WERI-Rb-1 (cell line): ENCODE measurements around the gene VAV2.
A peak's percentile ranks its signal among the peaks of the same experiment; 100 is the strongest.

Experiments used
- DNase-seq: peaks from one replicate; pipeline ENCODE4 v3.0.0-alpha.2; 2020
- H3K27ac ChIP-seq: fragments of 250-450 bp; sonication (Bioruptor Pico); 2 replicates; pipeline ENCODE4 v1.5.1; 2020; ENCODE audit warnings: mild to moderate bottlenecking, moderate library complexity
- H3K27me3 ChIP-seq: fragments of 250-450 bp; sonication (Bioruptor Pico); 2 replicates; pipeline ENCODE4 v1.5.1; 2021; ENCODE audit warnings: mild to moderate bottlenecking, low read depth, moderate library complexity; ENCODE audit not compliant: insufficient read depth, severe bottlenecking
- H3K36me3 ChIP-seq: fragments of 250-450 bp; sonication (Bioruptor Pico); 2 replicates; pipeline ENCODE4 v1.5.1; 2020; ENCODE audit warnings: mild to moderate bottlenecking, moderate library complexity
- H3K4me3 ChIP-seq: 2 replicates; pipeline ENCODE4 v1.5.1; 2011; ENCODE audit warnings: low read depth, mild to moderate bottlenecking, control low read depth, low read length
- H3K9me3 ChIP-seq: fragments of 250-450 bp; sonication (Bioruptor Pico); 2 replicates; pipeline ENCODE4 v1.5.1; 2021; ENCODE audit warnings: mild to moderate bottlenecking, moderate library complexity; ENCODE audit not compliant: severe bottlenecking
- CTCF ChIP-seq: IDR thresholded peaks from 2 replicates; pipeline ENCODE4 v1.5.1; 2011; ENCODE audit warnings: low read depth, mild to moderate bottlenecking, control low read depth, inconsistent platforms, low read length

The VAV2 gene

DNA sequence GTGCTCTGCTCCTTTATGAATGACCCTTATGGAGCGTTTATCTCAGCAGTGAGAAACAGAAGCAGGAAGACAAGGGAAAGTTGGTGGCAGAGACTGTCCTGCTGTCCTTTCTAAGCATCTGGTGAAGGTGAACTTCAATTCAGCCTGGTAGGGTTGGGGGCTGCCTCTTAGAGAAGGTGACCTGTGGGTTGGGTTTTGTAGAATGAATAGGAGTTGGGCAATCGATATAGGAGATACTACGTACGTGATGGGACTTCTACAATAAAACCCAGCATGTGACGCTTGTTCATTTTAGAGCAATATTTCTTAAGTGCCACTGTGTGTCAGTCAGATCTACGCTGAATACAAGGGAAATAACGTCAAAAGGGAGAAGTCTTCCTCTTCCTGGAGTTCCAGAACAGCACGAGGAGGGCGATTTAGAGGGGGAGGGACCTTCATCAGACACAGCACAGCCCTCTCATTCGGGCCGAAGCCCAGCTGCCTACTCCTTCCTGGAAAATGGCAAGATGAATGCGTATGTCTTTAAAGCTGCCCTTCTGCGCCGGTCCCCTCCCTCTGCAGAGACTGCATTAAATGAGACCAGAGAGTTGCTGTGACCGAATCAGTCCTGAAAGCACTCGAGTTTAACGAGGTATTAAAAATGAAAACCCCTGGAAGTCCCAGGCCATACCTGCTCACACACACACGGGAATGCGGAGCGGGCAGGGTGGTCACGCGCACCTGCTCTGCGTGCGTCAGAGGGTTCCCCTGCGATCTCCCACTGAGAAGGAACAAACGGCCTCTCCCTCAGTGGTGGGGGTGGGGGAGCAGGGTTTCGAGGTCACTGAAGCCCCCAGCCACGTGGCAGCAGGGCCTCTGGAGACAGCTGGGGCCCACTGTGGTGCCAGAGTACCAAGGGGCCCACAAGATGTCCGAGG lies 168.7 kb downstream of the VAV2 start:
- Histone ChIP-seq H3K27me3 (no peaks in the 10 kb centered on the region), H3K27ac (no peak overlapping the region), H3K9me3 (no peaks in the 10 kb centered on the region), H3K36me3 (peaks cover 16% of the 10 kb centered on the region), H3K4me3 (no peak overlapping the region)
- no peak for TF ChIP-seq CTCF
- DNase-seq: no peak

GRCh38 chr9:133822430-133823065 lies 169.6 kb downstream of the VAV2 start:
- no peak overlapping the region for H3K4me3 ChIP-seq
- H3K9me3 ChIP-seq: no peaks in the 10 kb centered on the region
- no peak for DNase-seq
- H3K36me3 ChIP-seq: peaks cover 16% of the 10 kb centered on the region
- H3K27me3 ChIP-seq: no peaks in the 10 kb centered on the region
- peak overlapping the region; percentile 77 for H3K27ac ChIP-seq
- TF ChIP-seq CTCF: no peak

DNA sequence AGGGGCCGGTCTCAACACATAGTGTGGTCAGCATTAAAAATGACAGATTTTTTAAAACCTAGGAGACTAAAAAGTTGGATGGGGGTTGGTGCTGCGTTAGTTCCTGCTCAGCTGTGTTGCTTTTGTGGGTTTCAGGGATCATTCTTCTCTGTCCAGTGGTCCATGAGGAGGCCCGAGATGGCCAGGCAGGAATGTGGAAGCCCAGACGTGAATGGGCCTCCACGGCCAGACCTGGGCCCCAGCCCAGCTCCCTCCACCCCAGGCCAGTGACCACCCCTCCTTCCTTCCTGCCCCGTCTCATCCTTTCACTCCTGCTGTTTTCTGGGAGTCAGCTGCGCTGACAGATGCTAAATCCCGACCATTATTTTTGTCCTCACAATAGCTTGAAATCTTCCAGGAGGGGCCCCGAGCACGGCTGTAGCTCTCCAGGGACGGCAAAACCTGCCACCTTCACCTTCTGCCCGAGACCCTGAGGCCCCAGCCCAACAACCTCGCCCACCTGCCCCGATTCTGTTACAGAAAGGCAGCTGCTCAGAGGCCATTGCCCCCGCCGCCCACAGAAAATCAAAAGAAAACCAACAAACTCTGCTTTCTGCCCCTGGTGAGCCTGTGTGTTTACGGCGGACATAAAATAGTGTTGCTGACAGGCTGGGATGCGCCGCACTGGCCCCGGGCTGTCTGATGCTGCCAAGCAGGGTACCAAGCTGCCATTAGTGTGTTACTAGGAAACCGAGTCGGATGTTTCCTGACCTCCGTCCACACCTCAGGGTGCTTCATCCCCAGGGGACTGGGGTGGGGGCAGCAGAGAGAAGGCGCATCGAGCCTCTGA lies 170.3 kb downstream of the VAV2 start:
- no peak overlapping the region for H3K4me3 ChIP-seq
- no peaks in the 10 kb centered on the region for H3K9me3 ChIP-seq
- H3K36me3 ChIP-seq: peaks cover 16% of the 10 kb centered on the region
- DNase-seq: peak; percentile 32
- no peak for TF ChIP-seq CTCF
- H3K27me3 ChIP-seq: no peaks in the 10 kb centered on the region
- H3K27ac ChIP-seq: peak overlapping the region; percentile 77

DNA sequence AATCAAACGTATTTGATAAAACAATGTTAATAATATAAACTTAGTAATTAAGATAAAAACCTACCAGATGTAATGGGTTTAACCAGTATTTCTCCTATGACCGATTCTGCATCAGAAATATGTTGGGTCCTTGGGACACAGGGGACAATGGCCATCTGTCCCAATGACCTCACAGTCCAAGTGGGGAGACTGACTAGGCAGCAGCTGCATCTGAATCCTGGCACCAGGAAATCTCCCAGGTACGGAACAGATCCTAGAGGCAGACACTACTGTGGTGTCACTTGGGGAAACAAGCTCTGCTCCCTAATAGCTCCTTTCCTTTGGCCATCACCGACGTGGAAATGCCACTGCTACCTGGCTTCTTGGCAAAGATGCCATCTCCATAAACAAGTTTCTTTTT lies 172.2 kb downstream of the VAV2 start:
- Histone ChIP-seq H3K27me3 (no peaks in the 10 kb centered on the region), H3K27ac (peak overlapping the region; percentile 58), H3K36me3 (peaks cover 16% of the 10 kb centered on the region), H3K4me3 (no peak overlapping the region), H3K9me3 (no peaks in the 10 kb centered on the region)
- DNase-seq: peak; percentile 35
- TF ChIP-seq CTCF: no peak

DNA sequence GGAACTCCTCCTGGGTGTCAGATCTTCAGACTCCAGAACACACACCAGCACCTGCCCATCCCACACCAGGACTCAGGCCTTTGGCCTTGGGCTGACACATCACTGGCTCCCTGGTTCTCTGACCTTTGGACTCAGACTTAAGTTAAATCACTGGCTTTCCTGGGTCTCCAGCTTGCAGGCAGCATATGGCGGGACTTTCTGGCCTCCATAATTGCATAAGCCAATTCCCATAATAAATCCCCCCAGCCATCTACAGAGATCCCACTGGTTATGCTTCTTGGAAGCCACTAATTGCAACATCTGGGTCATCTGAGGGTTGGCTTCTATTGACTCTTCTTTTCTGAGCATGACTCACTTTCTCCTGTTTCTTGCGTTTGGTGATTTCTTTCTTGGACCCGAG lies 173.7 kb downstream of the VAV2 start:
- Histone ChIP-seq H3K27ac (no peak overlapping the region), H3K36me3 (peaks cover 22% of the 10 kb centered on the region), H3K27me3 (no peaks in the 10 kb centered on the region), H3K4me3 (no peak overlapping the region), H3K9me3 (peaks cover 6% of the 10 kb centered on the region)
- no peak for DNase-seq
- no peak for TF ChIP-seq CTCF
